Chondrocyte (in vitro differentiated cells): Measurements from ENCODE around the gene ETV7. TPM values are rescaled to one million over a fixed set of nuclear protein-coding genes. Genes with fewer than 3 reads are reported as not detected.
"Not testable (repeated sequence)": the region's sequence is repeated elsewhere in the genome, so short reads cannot be mapped to it uniquely, and the experiment has no call there.

ENCODE experiments used
- DNase-seq: peaks from one replicate; pipeline ENCODE4 v3.0.0; 2021; ENCODE audit warnings: mixed read lengths, low spot score
- H3K27ac Mint-ChIP-seq: one replicate; pipeline ENCODE4 v1.8.0; 2021; ENCODE audit warnings: mild to moderate bottlenecking, moderate library complexity, mixed read lengths; ENCODE audit not compliant: unreplicated experiment
- H3K27me3 Mint-ChIP-seq: 2 replicates; pipeline ENCODE4 v1.8.0; 2021; ENCODE audit warnings: low read depth, mixed read lengths
- H3K36me3 Mint-ChIP-seq: 2 replicates; pipeline ENCODE4 v1.8.0; 2021; ENCODE audit warnings: low read depth, mixed read lengths
- H3K4me1 Mint-ChIP-seq: 2 replicates; pipeline ENCODE4 v1.8.0; 2021; ENCODE audit warnings: low read depth, mild to moderate bottlenecking, mixed read lengths
- H3K4me3 Mint-ChIP-seq: one replicate; pipeline ENCODE4 v1.8.0; 2021; ENCODE audit warnings: mild to moderate bottlenecking, moderate library complexity, mixed read lengths; ENCODE audit not compliant: unreplicated experiment
- H3K9me3 Mint-ChIP-seq: 2 replicates; pipeline ENCODE4 v1.8.0; 2021; ENCODE audit warnings: low read depth, mixed read lengths
- CTCF ChIP-seq: fragments of 200-600 bp; sonication (generic); IDR thresholded peaks from 2 replicates; pipeline ENCODE4 v1.5.0; 2021; ENCODE audit warnings: antibody characterized with exemption, mild to moderate bottlenecking, moderate library complexity
- total RNA-seq: library from RNA; stranded (reverse); gene quantifications from 3 replicates; pipeline ENCODE4 v1.2.1, GENCODE V29; 2021

ETV7 gene
- total RNA-seq, 1 donor from 2014 or later, result not detected

- no peak for DNase-seq
- peaks cover 56% of the 10 kb centered on the region for H3K27me3 Mint-ChIP-seq
- H3K4me1 Mint-ChIP-seq, result peaks cover 5% of the 10 kb centered on the region
- H3K36me3 Mint-ChIP-seq, result peaks cover 4% of the 10 kb centered on the region
- H3K9me3 Mint-ChIP-seq, result no peaks in the 10 kb centered on the region
- no peak for TF ChIP-seq CTCF
- no peak overlapping the region for H3K4me3 Mint-ChIP-seq
- H3K27ac Mint-ChIP-seq, result no peak overlapping the region
Measured at GRCh38 chr6:36339146-36339545, 48.3 kb downstream of the ETV7 start.

- not testable (repeated sequence) for H3K4me1 Mint-ChIP-seq, H3K36me3 Mint-ChIP-seq, DNase-seq, H3K9me3 Mint-ChIP-seq, H3K4me3 Mint-ChIP-seq, H3K27ac Mint-ChIP-seq
- H3K27me3 Mint-ChIP-seq, result peaks cover 63% of the 10 kb centered on the region
Measured at GRCh38 chr6:36338223-36338622, 49.2 kb downstream of the ETV7 start.

- Mint-ChIP-seq H3K4me1 (peaks cover 9% of the 10 kb centered on the region), H3K27me3 (peaks cover 62% of the 10 kb centered on the region), H3K9me3 (no peaks in the 10 kb centered on the region), H3K4me3 (no peak overlapping the region), H3K27ac (no peak overlapping the region), H3K36me3 (peaks cover 2% of the 10 kb centered on the region)
- no peak for TF ChIP-seq CTCF
- DNase-seq, result no peak
Measured at GRCh38 chr6:36337814-36338213, 49.7 kb downstream of the ETV7 start.

GRCh38 chr6:36336779-36337241, 50.7 kb downstream of the ETV7 start, which contains the start of gene BNIP5:
Gene BNIP5, minus strand, starts transcription at chr6:36336888. Its CDS starts 6,198 bp downstream, at chr6:36330690.
- Mint-ChIP-seq H3K4me3 (no peak within 1 kb of the TSS), H3K4me1 (peaks cover 9% of the 10 kb centered on the region), H3K9me3 (no peaks in the 10 kb centered on the region), H3K36me3 (no peaks in the 10 kb centered on the region), H3K27me3 (peaks cover 67% of the 10 kb centered on the region), H3K27ac (no peak within 1 kb of the TSS)
- no peak for DNase-seq
- no peak for TF ChIP-seq CTCF

GRCh38 chr6:36336208-36336710, 51.2 kb downstream of the ETV7 start:
- DNase-seq, result no peak
- no peaks in the 10 kb centered on the region for H3K9me3 Mint-ChIP-seq
- H3K36me3 Mint-ChIP-seq, result no peaks in the 10 kb centered on the region
- H3K4me3 Mint-ChIP-seq, result no peak overlapping the region
- H3K27ac Mint-ChIP-seq, result no peak overlapping the region
- H3K27me3 Mint-ChIP-seq, result peaks cover 68% of the 10 kb centered on the region
- no peak for TF ChIP-seq CTCF
- peaks cover 9% of the 10 kb centered on the region for H3K4me1 Mint-ChIP-seq
